Testis (tissue), 2 donors: ENCODE measurements around the gene DNM3.

Experiments
- POLR2A ChIP-seq: fragments of 450-650 bp; IDR thresholded peaks from one replicate; pipeline ENCODE4 v1.6.1; 2017; ENCODE audit warnings: antibody characterized with exemption, mild to moderate bottlenecking, moderate library complexity
- TF ChIP-seq, protein P1 (sequence below), 3 experiments: fragments of 450-650 bp in 2 of 3; fragments of 200-600 bp in 1 of 3; sonication (generic) in 1 of 3; IDR thresholded peaks; one replicate each; pipeline ENCODE4 v1.5.1; 2016 to 2019; ENCODE audit warnings: antibody characterized with exemption in 3 of 3, mild to moderate bottlenecking in 2 of 3, moderate library complexity in 1 of 3

DNA sequence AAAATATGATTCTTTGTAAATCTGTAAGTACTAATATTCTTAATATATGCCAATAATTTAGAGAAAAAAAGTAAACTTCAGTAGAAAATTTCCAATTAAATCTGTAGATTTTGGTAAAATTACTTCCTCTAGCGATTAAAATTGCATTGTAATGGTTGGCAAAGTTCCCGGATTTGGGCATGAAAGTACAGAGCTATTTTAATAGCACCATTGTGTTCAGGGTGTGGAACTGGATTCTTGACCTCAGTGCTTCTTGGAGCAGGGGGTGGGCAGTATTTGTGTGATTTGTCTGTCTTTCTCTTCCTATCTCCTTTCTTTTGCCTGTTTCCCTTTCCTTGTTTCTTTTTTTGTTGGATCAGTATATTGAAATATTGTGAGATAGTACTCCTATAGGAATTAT lies 72.1 kb downstream of the DNM3 start:
- TF ChIP-seq, protein P1, sequence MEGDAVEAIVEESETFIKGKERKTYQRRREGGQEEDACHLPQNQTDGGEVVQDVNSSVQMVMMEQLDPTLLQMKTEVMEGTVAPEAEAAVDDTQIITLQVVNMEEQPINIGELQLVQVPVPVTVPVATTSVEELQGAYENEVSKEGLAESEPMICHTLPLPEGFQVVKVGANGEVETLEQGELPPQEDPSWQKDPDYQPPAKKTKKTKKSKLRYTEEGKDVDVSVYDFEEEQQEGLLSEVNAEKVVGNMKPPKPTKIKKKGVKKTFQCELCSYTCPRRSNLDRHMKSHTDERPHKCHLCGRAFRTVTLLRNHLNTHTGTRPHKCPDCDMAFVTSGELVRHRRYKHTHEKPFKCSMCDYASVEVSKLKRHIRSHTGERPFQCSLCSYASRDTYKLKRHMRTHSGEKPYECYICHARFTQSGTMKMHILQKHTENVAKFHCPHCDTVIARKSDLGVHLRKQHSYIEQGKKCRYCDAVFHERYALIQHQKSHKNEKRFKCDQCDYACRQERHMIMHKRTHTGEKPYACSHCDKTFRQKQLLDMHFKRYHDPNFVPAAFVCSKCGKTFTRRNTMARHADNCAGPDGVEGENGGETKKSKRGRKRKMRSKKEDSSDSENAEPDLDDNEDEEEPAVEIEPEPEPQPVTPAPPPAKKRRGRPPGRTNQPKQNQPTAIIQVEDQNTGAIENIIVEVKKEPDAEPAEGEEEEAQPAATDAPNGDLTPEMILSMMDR (IDR thresholded peaks at IDR 0.05): no peak
- no peak for TF ChIP-seq POLR2A
